GM13977 (cell line): Measurements from ENCODE around the gene SHB.
A peak's percentile ranks its signal among the peaks of the same experiment; 100 is the strongest.
"Not testable (repeated sequence)": the region's sequence is repeated elsewhere in the genome, so short reads cannot be mapped to it uniquely, and the experiment has no call there.

ENCODE experiments used
- DNase-seq: peaks from one replicate; pipeline ENCODE4 v3.0.0; 2012; ENCODE audit warnings: low spot score
- CTCF ChIP-seq: IDR thresholded peaks from 2 replicates; pipeline ENCODE4 v1.5.1; 2012; ENCODE audit warnings: mild to moderate bottlenecking, control low read depth; ENCODE audit not compliant: insufficient read depth; ENCODE audit errors: extremely low read depth, missing control alignments
- in situ Hi-C: fragments of 300-500 bp; cut with MboI; formaldehyde crosslinking; loops from one replicate; pipeline ENCODE4 v1.12.0; 2022; ENCODE audit warnings: low sequenced_read_pairs, low pct_unique_long_range_greater_than_20kb, mixed read lengths, inconsistent platforms; ENCODE audit not compliant: unreplicated experiment

The SHB gene

DNA sequence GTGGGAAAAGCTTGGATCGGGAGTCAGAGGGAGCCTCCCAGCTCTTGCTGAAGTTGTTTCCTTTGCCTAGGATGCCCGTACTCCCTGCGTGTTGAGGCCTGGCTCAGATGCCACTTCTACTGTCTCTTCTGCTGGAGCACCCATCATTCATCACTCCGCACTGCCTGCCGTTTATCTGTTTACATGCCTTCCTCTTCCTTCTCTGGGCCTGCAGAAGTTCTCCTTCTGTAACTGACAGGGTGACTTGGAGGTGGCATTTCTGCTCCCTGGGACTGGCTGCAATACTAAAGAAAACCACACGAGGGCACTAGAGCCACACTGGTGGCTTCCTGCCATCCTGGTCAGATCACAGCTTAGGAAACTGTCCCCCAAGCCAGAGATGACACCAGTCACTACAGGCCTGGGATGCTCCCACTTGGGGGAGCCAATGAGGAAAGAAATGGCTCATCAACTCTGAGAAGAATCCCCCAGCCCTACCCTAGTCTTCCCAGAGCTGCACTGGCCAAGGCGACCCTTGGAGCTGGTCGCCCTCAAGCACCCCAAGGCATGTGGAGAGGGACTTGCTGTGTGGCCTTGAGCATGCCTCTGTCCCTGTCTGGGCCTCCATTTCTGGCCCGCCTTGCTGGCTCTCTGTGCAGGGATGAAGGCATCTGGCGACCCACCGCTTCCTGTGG lies 155.4 kb downstream of the SHB start:
- peak; percentile 85 for DNase-seq
- in situ Hi-C loops, result loop anchor here (10.0 kb wide), 1 partner anchor 451 kb away; no protein-coding TSS in a partner anchor
- peak; percentile 91 for TF ChIP-seq CTCF

GRCh38 chr9:37911271-37911681 lies 157.8 kb downstream of the SHB start:
- in situ Hi-C loops, result loop anchor here (10.0 kb wide), 1 partner anchor 454 kb away; no protein-coding TSS in a partner anchor
- no peak for TF ChIP-seq CTCF
- no peak for DNase-seq

DNA sequence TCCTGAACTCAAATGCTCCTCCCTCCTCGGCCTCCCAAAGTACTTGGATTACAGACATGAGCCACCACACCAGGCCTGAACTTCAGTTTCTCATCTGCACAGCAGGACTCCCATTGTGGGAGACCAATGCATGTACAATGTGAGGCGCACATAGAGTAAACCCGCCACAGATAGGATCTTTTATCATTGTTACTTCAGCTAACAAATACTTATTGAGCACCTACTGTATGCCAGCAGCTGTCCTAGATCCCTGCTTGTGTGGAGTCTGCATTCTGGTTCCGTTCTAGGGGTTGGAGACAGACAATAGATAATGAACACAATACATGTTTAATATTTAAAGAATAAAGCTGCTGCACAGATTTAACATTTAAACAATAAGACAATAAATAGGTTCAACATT lies 158.8 kb downstream of the SHB start:
- TF ChIP-seq CTCF, result no peak
- DNase-seq, result no peak
- in situ Hi-C loops, result loop anchor here (10.0 kb wide), 1 partner anchor 455 kb away; no protein-coding TSS in a partner anchor

- in situ Hi-C loops, result loop anchor here (10.0 kb wide), 1 partner anchor 455 kb away; no protein-coding TSS in a partner anchor
- not testable (repeated sequence) for DNase-seq
Observed at GRCh38 chr9:37909836-37910235, 159.2 kb downstream of the SHB start.

DNA sequence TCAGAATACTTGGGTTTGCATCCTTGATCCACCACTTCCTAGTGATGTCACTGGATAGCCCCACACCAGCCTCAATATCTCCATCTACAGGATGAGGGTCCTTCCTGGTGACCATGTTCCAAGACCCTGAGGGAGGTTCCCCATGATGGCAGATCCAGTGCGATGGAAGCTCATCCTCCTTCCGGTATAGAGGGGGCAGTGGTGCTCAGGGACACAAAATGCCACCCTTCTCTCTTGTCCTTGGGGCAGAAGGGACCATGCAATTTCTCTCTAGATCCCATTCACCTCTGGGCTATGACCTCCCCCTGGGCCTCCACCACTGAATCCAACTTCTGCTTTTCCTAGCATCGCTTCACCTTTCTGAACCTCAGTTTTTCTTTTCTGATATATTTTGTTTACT lies 159.7 kb downstream of the SHB start:
- TF ChIP-seq CTCF, result no peak

GRCh38 chr9:37908698-37909186 lies 160.3 kb downstream of the SHB start:
- TF ChIP-seq CTCF, result no peak
- no peak for DNase-seq
- in situ Hi-C loops, result no loop called here

More for the DNA sequence above, 159.7 kb downstream of the SHB start:
- in situ Hi-C loops, result no loop called here
- no peak for DNase-seq

DNA sequence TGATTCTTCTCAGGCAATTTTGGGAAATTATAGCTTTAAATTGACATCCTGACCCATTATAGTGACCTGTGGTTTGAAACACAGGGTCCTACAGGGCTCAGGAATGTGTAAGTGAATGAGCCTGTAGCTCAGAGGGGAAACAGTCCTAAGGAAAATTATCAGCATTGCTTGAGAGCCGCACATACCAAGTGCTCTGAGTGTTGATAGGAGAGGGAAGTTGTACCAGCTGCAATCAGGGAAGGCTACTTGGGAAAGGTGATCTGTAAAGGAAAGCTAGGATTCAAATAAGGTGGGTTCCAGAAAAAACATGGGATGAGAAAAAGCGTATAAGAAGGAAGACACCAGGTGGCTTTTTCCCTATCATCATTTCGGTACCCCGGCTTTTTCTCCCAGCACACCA lies 160.7 kb downstream of the SHB start:
- no peak for TF ChIP-seq CTCF
- in situ Hi-C loops, result no loop called here

More for the DNA sequence above, 160.7 kb downstream of the SHB start:
- DNase-seq, result no peak
